Naive thymus-derived CD8-positive, alpha-beta T cell (primary cell): ENCODE results near the gene NIPSNAP3A. TPM values are rescaled to one million over a fixed set of nuclear protein-coding genes. Genes with fewer than 3 reads are reported as not detected.
"Not testable (repeated sequence)": the region's sequence is repeated elsewhere in the genome, so short reads cannot be mapped to it uniquely, and the experiment has no call there.

Experiments
- ATAC-seq, 2 donors: fragments of 150-1000 bp; cut with Tn5 transposase in 1 of 2; sonication (Bioruptor Pico), chemical (Tn5 transposase) in 1 of 2; 1 replicate in 1 of 2; 2 replicates in 1 of 2; pipeline ENCODE4 v1.10.0; 2021; ENCODE audit warnings: mild to moderate bottlenecking in 2 of 2, moderate library complexity in 2 of 2
- POLR2A ChIA-PET: fragments of 350-600 bp; sonication (Branson Sonifier 250); formaldehyde crosslinking; loops from one replicate; lab custom pipeline; 2021; ENCODE audit warnings: antibody characterized with exemption; lab: Charles Lee
- DNase-seq, 10 donors: peaks; one replicate each; pipeline versions ENCODE4 v3.0.0 to v3.0.0-alpha.2; 2020 to 2022
- H3K27ac Mint-ChIP-seq, 10 donors: one replicate each; pipeline ENCODE4 v1.8.0; 2020 to 2022; ENCODE audit warnings: mild to moderate bottlenecking in 10 of 10, mixed read lengths in 10 of 10, moderate library complexity in 4 of 10, inconsistent platforms in 1 of 10
- H3K27me3 Mint-ChIP-seq, 5 donors: one replicate each; pipeline ENCODE4 v1.8.0; 2021 to 2022; ENCODE audit warnings: mixed read lengths in 5 of 5
- H3K36me3 Mint-ChIP-seq, 3 donors: one replicate each; pipeline ENCODE4 v1.8.0; 2020 to 2022; ENCODE audit warnings: mixed read lengths in 3 of 3, mild to moderate bottlenecking in 2 of 3, inconsistent platforms in 1 of 3
- H3K4me1 Mint-ChIP-seq, 4 donors: one replicate each; pipeline ENCODE4 v1.8.0; 2021 to 2022; ENCODE audit warnings: mixed read lengths in 4 of 4
- H3K4me3 Mint-ChIP-seq, 10 donors: one replicate each; pipeline ENCODE4 v1.8.0; 2020 to 2022; ENCODE audit warnings: mild to moderate bottlenecking in 10 of 10, mixed read lengths in 10 of 10, moderate library complexity in 6 of 10, inconsistent platforms in 1 of 10
- H3K9me3 Mint-ChIP-seq, 9 donors: one replicate each; pipeline ENCODE4 v1.8.0; 2020 to 2022; ENCODE audit warnings: mixed read lengths in 9 of 9, mild to moderate bottlenecking in 3 of 9, inconsistent platforms in 1 of 9, moderate library complexity in 1 of 9
- polyA plus RNA-seq, 3 donors: library from polyadenylated mRNA; unstranded; fragments of 300-500 nt; fragmentation: Illumina TruSeq; gene quantifications; one replicate each; pipeline ENCODE4 v1.2.3, GENCODE V29; 2021
- total RNA-seq, 8 experiments: library from RNA in 2 of 8; stranded (reverse) in 2 of 8; gene quantifications; one replicate each; pipeline ENCODE4 v1.2.3 and lab custom pipeline; 2021 to 2026

Gene NIPSNAP3A
- total and polyA plus RNA-seq, 5 experiments from 2014 or later: 11.2 to 17.8 (median 15.6) TPM

DNA sequence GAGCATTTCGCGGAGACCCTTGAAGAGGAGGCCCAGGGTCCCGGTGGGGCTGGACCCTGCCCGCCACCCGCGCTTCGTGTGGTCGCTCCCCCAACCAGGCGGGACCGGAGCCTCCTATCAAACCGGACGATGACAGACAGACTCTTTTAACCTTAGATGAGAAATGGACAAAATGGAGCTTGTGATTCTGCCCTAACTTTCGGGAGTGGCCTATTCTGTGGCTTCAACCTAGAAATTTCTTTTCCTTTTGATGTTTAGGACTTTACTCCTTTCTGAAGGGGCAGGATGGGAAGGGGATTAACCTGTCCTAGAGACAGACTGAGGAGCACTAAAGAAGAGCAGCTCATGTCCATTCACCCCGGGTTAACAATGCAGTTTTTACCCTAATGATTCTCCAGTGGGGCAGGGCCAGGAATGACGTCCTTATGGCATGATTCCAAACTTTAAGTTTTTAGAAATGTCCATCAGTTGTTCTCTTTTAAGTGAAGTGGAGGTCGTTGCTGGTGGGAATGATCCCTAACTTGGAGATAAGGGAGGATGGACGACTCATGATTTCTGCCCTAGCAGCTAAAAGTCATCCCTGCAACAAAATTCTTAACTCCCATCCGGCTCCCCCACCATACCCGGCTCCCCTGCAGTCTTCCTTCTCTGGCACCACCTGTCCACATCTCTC lies 1.0 kb downstream of the NIPSNAP3A start:
- Mint-ChIP-seq H3K27ac (peak overlapping the region; percentile 95 to 100 (median 98)), H3K4me3 (peak overlapping the region; percentile 85 to 100 (median 96)), H3K9me3 (no peaks in the 10 kb centered on the region), H3K4me1 (peaks cover 10 to 27% (median 22%) of the 10 kb centered on the region in 4 donors), H3K36me3 (peaks cover 0 to 22% (median 3%) of the 10 kb centered on the region in 3 donors), H3K27me3 (no peaks in the 10 kb centered on the region)
- DNase-seq: peak in 1 of 10 donors; percentile 41
- ATAC-seq: no peak
- POLR2A ChIA-PET: interaction anchor here (0.6 to 3.4 kb wide), 6 partner anchors 13 to 657 kb away, joined by 3 to 16 read pairs (median 4); partner anchors contain the start of genes NIPSNAP3B and SMC2

DNA sequence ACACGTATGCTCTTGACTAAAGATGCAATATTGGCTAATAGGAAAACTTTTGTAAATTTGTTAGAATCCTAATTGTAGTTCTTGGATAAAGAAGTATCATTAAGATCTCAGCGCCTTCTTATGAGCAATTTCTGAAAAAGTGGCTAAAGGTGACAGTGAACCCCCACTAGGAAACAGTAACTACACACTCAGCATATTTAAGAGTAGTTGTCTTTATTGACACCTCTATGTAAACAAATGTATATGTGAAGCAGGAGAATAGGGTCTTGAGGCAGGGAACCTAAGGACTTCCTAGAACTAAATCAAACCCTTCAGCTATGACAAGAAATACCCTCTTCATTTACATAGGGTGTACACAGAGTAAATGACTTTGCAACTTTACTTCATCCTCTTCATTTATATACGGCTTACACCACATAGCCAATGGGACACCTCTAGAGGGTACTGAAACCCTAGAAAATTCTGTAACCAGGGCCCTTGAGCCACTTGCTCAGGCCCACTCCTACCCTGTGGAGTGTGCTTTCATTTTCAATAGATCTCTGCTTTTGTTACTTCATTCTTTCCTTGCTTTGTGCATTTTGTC lies 2.8 kb downstream of the NIPSNAP3A start:
- H3K4me1 Mint-ChIP-seq: peaks cover 10 to 27% (median 22%) of the 10 kb centered on the region in 4 donors
- POLR2A ChIA-PET: no interaction called here
- no peaks in the 10 kb centered on the region for H3K27me3 Mint-ChIP-seq
- ATAC-seq: no peak
- no peak overlapping the region for H3K4me3 Mint-ChIP-seq
- DNase-seq: no peak
- no peaks in the 10 kb centered on the region for H3K9me3 Mint-ChIP-seq
- no peak overlapping the region for H3K27ac Mint-ChIP-seq
- H3K36me3 Mint-ChIP-seq: peaks cover 4 to 30% (median 10%) of the 10 kb centered on the region in 3 donors

DNA sequence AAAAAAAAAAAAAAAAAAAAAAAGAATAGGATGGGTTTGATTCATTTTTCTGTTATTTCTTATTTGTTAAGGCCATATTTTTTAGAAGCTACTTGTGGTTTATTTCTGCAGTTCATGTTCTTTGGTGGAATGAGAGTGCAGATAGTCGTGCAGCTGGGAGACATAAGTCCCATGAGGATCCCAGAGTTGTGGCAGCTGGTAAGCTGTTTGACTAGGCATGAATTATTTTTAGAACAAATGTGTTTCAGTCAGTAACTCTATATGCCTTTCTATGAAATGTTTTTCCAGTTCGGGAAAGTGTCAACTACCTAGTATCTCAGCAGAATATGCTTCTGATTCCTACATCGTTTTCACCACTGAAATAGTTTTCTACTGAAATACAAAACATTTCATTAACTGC lies 11.5 kb downstream of the NIPSNAP3A start:
- Mint-ChIP-seq H3K27ac (peak overlapping the region in 1 of 10 donors; percentile 30), H3K4me3 (no peak overlapping the region), H3K4me1 (peaks cover 4 to 7% (median 5%) of the 10 kb centered on the region in 4 donors), H3K27me3 (no peaks in the 10 kb centered on the region), H3K36me3 (peaks cover 0 to 17% (median 4%) of the 10 kb centered on the region in 3 donors), H3K9me3 (no peaks in the 10 kb centered on the region)
- POLR2A ChIA-PET: interaction anchor here (0.6 kb wide), 1 partner anchor 974 kb away, joined by 4 read pairs; no protein-coding TSS in a partner anchor
- DNase-seq (no peak), ATAC-seq (no peak)

DNA sequence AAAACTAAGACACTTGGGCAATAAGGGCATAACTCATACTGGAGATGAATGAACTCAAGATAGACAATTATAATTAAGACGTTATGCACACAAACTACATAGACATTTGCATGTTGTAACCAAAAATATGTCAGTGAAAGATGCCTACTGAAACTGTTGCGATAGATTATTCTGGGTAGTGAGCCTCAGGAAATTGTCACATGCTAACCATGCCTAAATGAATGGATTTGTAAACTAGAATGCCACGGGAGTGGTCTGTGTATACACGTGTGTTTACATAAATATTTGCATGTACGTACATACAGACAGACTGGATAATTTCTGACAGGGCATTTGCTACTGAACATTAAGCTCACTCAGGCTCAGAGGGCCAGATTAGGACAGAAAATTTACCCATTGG lies 17.7 kb downstream of the NIPSNAP3A start:
- peak overlapping the region in 9 of 10 donors; percentile 85 to 97 (median 92) for H3K4me3 Mint-ChIP-seq
- H3K27me3 Mint-ChIP-seq: no peaks in the 10 kb centered on the region
- POLR2A ChIA-PET: interaction anchor here (0.6 kb wide), 1 partner anchor 17 kb away, joined by 3 read pairs; no protein-coding TSS in a partner anchor
- H3K9me3 Mint-ChIP-seq: no peaks in the 10 kb centered on the region
- DNase-seq: no peak
- H3K27ac Mint-ChIP-seq: no peak overlapping the region
- no peak for ATAC-seq
- peaks cover 0 to 1% (median 0%) of the 10 kb centered on the region in 3 donors for H3K36me3 Mint-ChIP-seq
- H3K4me1 Mint-ChIP-seq: peaks cover 4 to 17% (median 8%) of the 10 kb centered on the region in 4 donors

DNA sequence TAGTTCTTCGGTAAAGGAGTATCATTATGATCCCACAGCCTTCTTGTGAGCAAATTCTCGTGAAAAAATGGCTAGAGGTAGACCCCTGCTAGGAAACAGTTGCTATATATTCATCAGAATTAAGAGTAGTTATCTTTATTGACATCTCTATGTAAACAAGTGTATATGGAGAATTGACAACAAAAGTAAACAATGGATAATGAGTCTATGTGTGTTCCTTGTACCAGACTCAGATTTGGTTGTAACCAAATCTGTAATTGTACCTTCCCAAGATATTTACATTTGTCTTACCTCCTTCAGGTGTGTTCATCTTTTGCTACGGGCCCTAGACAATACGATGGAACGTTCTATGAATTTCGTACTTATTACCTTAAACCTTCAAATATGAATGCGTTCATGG lies 18.5 kb downstream of the NIPSNAP3A start:
- H3K27me3 Mint-ChIP-seq: no peaks in the 10 kb centered on the region
- ATAC-seq (no peak), DNase-seq (no peak)
- H3K9me3 Mint-ChIP-seq: no peaks in the 10 kb centered on the region
- H3K4me3 Mint-ChIP-seq: no peak overlapping the region
- H3K27ac Mint-ChIP-seq: no peak overlapping the region
- POLR2A ChIA-PET: no interaction called here
- H3K36me3 Mint-ChIP-seq: no peaks in the 10 kb centered on the region
- H3K4me1 Mint-ChIP-seq: peaks cover 4 to 25% (median 8%) of the 10 kb centered on the region in 4 donors

DNA sequence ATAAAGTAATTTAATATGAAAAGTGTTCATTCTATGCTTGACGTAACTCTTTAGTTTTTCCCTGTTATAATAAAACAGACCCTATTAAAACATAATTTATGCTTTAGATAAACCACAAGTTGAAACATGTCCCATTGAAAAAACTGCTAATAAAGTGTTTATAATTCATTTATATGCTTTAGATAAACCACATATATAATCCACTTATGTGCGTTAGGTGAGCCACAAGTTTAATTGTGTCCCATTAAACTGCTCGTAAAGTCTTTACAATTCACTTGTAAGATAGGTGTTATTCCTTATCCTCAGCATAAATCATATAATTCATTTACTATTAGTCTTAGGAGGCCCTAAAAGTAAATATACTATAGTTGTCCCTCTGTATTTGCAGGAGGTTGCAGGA lies 20.0 kb downstream of the NIPSNAP3A start:
- Mint-ChIP-seq H3K9me3 (no peaks in the 10 kb centered on the region), H3K27me3 (no peaks in the 10 kb centered on the region), H3K4me3 (no peak overlapping the region), H3K4me1 (peaks cover 4 to 28% (median 8%) of the 10 kb centered on the region in 4 donors), H3K36me3 (peaks cover 0 to 4% (median 0%) of the 10 kb centered on the region in 3 donors), H3K27ac (no peak overlapping the region)
- no peak for ATAC-seq
- POLR2A ChIA-PET: no interaction called here
- DNase-seq: no peak

DNA sequence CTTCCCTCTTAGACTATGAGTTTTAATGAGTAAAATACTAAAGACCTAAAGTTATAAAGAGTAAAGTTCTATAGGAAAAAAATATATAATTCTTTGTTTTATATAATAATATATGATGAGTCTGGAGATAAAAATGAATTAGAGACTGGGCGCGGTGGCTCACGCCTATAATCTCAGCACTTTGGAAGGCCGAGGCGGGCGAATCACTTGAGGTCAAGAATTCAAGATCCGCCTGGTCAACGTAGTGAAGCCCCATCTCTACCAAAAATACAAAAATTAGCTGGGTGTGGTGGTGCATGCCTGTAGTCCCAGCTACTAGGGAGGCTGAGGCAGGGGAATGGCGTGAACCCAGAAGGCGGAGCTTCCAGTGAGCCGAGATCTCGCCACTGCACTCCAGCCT lies 21.5 kb downstream of the NIPSNAP3A start:
- H3K27me3 Mint-ChIP-seq, ATAC-seq, H3K9me3 Mint-ChIP-seq, H3K4me3 Mint-ChIP-seq, DNase-seq, H3K36me3 Mint-ChIP-seq, POLR2A ChIA-PET: not testable (repeated sequence)
- peak overlapping the region in 1 of 10 donors; percentile 27 for H3K27ac Mint-ChIP-seq
- peaks cover 0 to 31% (median under 1%) of the 10 kb centered on the region in 4 donors for H3K4me1 Mint-ChIP-seq

DNA sequence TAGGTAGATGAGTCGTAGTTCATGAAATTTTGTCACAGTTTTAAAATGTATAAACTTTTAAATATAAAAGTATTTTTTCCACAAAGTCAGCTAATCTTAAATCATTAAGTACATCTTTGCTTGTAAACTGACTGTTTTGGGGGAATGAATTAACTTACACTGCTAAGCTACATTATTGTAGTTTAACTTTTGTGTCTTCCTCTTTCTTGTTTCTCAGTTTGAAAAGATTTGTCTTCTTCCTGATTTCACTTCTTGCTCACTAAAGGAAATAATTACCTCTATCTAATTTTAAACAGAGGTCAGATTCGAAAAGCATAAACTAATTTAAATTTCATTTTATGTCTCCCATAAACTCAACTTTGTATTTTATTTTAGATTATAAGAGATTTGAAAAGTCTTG lies 22.2 kb downstream of the NIPSNAP3A start:
- H3K9me3 Mint-ChIP-seq: no peaks in the 10 kb centered on the region
- POLR2A ChIA-PET: no interaction called here
- H3K27ac Mint-ChIP-seq: peak overlapping the region in 1 of 10 donors; percentile 27
- ATAC-seq (no peak), DNase-seq (no peak)
- peaks cover 0 to 31% (median 0%) of the 10 kb centered on the region in 4 donors for H3K4me1 Mint-ChIP-seq
- peak overlapping the region in 1 of 10 donors; percentile 4 for H3K4me3 Mint-ChIP-seq
- H3K36me3 Mint-ChIP-seq: peaks cover 0 to 8% (median 0%) of the 10 kb centered on the region in 3 donors
- H3K27me3 Mint-ChIP-seq: no peaks in the 10 kb centered on the region

DNA sequence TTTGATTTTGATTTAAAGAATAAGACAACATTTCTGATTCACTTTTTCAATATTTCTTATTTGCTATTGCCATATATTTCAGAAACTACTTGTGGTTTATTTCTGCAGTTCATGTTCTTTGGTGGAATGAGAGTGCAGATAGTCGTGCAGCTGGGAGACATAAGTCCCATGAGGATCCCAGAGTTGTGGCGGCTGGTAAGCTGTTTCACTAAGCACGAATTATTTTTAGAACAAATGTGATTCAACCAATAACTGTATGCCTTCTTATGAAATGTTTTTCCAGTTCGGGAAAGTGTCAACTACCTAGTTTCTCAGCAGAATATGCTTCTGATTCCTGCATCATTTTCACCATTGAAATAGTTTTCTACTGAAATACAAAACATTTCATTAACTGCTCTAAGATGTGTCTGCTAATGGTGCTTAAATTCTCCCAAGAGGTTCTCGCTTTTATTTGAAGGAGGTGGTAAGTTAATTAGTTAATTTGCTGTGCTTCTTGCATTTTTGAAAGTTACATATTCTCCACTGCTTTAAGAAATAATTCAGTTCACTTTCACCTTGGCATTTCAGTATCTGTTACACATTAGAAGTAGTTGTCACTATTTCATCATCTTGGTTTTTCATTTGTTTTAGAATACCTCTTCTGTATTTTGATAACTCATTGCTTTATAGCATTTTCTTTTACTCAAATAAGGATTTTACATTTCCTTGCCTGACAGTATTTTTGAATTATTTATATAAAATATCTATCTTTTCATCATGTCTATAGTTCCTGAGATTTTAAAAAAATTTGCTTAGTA lies 25.4 kb downstream of the NIPSNAP3A start:
- Mint-ChIP-seq H3K9me3 (no peaks in the 10 kb centered on the region), H3K27me3 (no peaks in the 10 kb centered on the region), H3K27ac (no peak overlapping the region), H3K4me1 (peaks cover 0 to 20% (median 0%) of the 10 kb centered on the region in 4 donors), H3K4me3 (no peak overlapping the region), H3K36me3 (peaks cover 0 to 8% (median 0%) of the 10 kb centered on the region in 3 donors)
- DNase-seq (no peak), ATAC-seq (no peak)
- POLR2A ChIA-PET: no interaction called here

DNA sequence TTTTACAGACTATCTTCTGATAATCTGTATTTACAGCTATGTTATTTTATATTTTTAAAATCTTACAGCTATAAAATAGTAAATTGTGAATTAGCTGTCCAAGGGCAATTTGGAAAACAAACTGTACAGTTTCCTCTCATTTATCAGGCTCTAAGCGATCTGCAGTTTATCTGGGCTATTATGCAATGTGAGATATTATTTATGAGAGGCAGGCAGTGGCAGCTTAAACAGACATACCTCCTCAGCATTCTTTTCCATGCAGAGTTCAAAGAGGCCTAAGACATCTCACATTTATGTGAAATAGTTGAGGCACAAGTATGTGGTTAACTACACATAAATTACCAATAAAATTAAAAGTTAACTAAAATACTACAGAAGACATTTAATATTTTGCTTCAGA lies 26.6 kb downstream of the NIPSNAP3A start:
- Mint-ChIP-seq H3K9me3 (no peaks in the 10 kb centered on the region), H3K4me1 (peaks cover 0 to 20% (median 0%) of the 10 kb centered on the region in 4 donors), H3K27ac (no peak overlapping the region), H3K36me3 (peaks cover 0 to 8% (median 0%) of the 10 kb centered on the region in 3 donors), H3K27me3 (no peaks in the 10 kb centered on the region), H3K4me3 (no peak overlapping the region)
- DNase-seq: no peak
- no peak for ATAC-seq
- POLR2A ChIA-PET: no interaction called here

DNA sequence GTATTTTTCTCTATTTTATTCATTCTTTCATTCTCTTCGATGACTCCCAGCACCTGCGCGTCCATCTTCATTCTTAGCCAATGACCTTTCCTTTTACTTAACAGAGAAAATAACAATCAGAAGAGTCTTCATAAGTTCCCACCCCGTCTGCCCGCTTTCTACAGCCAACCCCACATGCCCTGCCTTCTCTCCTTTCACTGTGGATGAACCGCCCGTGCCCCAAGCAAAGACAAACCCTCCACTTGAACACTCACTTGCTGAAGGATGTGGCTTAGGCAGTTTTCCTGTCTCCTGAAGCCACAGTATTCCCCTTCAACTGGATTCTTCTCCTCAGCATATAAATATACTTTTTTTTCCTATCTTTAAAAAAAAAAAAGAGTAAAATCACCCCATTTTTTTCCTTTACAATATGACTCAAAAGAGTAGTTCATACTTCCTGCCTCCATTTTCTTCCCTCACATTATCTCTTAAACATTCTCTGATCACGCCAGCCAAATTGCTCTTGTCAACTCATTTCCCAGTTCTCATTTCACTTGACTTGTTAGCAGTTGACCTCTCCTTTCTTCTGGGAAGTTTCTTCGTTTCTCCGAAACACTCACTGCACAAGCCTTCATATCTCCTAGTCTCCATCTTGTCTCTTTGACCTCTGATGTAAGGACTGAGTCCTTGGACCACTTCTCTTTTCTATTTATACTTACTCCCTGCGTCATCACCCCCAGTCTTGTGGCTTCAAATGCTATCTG lies 27.5 kb downstream of the NIPSNAP3A start:
- no peak for DNase-seq
- no peaks in the 10 kb centered on the region for H3K27me3 Mint-ChIP-seq
- no peaks in the 10 kb centered on the region for H3K9me3 Mint-ChIP-seq
- ATAC-seq: no peak
- H3K36me3 Mint-ChIP-seq: peaks cover 0 to 8% (median 0%) of the 10 kb centered on the region in 3 donors
- peaks cover 0 to 20% (median 0%) of the 10 kb centered on the region in 4 donors for H3K4me1 Mint-ChIP-seq
- H3K27ac Mint-ChIP-seq: no peak overlapping the region
- H3K4me3 Mint-ChIP-seq: no peak overlapping the region
- POLR2A ChIA-PET: no interaction called here

DNA sequence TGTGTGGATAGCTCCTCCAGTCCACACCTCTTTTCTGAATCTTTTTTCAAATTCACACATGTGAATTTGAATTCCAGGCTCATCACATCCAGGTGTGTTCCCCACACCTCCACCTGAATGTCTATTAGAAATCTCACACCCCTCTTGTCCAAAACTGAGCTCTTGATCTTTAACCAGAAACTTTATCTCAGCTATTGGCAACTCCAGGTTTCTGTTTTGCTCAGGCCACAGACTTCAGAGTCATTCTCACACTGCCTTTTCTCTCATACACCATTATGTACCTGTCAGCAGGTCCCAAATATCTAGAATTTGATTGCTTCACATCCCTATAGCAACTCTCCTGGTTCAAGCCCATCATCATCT lies 28.1 kb downstream of the NIPSNAP3A start:
- Mint-ChIP-seq H3K27me3 (no peaks in the 10 kb centered on the region), H3K4me1 (peaks cover 0 to 20% (median 0%) of the 10 kb centered on the region in 4 donors), H3K27ac (no peak overlapping the region), H3K9me3 (no peaks in the 10 kb centered on the region), H3K36me3 (peaks cover 0 to 8% (median 0%) of the 10 kb centered on the region in 3 donors), H3K4me3 (no peak overlapping the region)
- POLR2A ChIA-PET: no interaction called here
- ATAC-seq (no peak), DNase-seq (no peak)
